ENCODE data around the gene NANOG. TPM values are rescaled to one million over a fixed set of nuclear protein-coding genes. Genes with fewer than 3 reads are reported as not detected.
"Not testable (repeated sequence)": the region's sequence is repeated elsewhere in the genome, so short reads cannot be mapped to it uniquely, and the experiment has no call there.

Gene NANOG
- total RNA-seq, 1 donor from 2014 or later = 0.16 TPM

DNA sequence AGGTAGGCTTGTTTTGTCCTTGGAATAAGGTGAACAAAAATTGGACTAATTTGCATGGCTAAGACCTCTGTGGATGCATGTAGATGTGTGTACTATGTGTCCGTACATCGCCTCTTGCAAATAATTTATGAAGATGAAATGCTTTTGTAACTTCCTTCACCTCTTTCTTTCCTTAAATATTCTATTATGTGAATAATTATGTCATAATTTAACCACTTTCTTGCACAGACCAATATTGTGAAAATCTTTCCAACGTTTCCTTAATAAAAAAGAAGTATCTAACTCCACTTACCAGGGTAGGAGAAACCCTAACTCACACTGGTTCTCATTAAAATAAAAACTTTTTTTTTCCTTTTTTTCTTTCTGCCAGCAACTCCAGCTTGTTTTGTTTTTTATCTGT is 4.0 kb downstream of the NANOG start:
- no peaks in the 10 kb centered on the region for H4K20me1 ChIP-seq (ENCODE audit: insufficient read depth, low read length)
- no peaks in the 10 kb centered on the region for H3K4me1 ChIP-seq (ENCODE audit: insufficient read depth, low read length)
- Mint-ChIP-seq H3K36me3 (ENCODE audit: low read depth, unreplicated experiment) (no peaks in the 10 kb centered on the region), H3K27me3 (ENCODE audit: low read depth, unreplicated experiment) (peaks cover 16% of the 10 kb centered on the region), H3K9me3 (ENCODE audit: unreplicated experiment) (no peaks in the 10 kb centered on the region), H3K27ac (ENCODE audit: unreplicated experiment) (no peak overlapping the region), H3K4me3 (ENCODE audit: unreplicated experiment) (no peak overlapping the region), H3K4me1 (ENCODE audit: low read depth, unreplicated experiment) (peaks cover 8% of the 10 kb centered on the region)
- H3K4me3 ChIP-seq (ENCODE audit: insufficient read depth, low read depth, low read length) = no peak overlapping the region
- no peaks in the 10 kb centered on the region for H3K9me3 ChIP-seq (ENCODE audit: insufficient read depth, low read depth, low read length)
- H3K27ac ChIP-seq (ENCODE audit: low read depth, low read length) = no peak overlapping the region
- TF ChIP-seq EZH2 (IDR thresholded peaks at IDR 0.05; ENCODE audit: insufficient read depth, low read length) = no peak
- TF ChIP-seq, protein P1, sequence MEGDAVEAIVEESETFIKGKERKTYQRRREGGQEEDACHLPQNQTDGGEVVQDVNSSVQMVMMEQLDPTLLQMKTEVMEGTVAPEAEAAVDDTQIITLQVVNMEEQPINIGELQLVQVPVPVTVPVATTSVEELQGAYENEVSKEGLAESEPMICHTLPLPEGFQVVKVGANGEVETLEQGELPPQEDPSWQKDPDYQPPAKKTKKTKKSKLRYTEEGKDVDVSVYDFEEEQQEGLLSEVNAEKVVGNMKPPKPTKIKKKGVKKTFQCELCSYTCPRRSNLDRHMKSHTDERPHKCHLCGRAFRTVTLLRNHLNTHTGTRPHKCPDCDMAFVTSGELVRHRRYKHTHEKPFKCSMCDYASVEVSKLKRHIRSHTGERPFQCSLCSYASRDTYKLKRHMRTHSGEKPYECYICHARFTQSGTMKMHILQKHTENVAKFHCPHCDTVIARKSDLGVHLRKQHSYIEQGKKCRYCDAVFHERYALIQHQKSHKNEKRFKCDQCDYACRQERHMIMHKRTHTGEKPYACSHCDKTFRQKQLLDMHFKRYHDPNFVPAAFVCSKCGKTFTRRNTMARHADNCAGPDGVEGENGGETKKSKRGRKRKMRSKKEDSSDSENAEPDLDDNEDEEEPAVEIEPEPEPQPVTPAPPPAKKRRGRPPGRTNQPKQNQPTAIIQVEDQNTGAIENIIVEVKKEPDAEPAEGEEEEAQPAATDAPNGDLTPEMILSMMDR (IDR thresholded peaks at IDR 0.05; ENCODE audit: insufficient read depth, low read depth, low read length) = no peak
- FAIRE-seq (no peak), DNase-seq (ENCODE audit: low read depth) (no peak)
- no peaks in the 10 kb centered on the region for H3K36me3 ChIP-seq (ENCODE audit: insufficient read depth, low read length)
- H3K79me2 ChIP-seq (ENCODE audit: insufficient read depth, low read length) = no peaks in the 10 kb centered on the region
- no peak overlapping the region for H3K4me2 ChIP-seq (ENCODE audit: low read length)
- H3K9ac ChIP-seq (ENCODE audit: low read length) = no peak overlapping the region
- no peak overlapping the region for H2AFZ ChIP-seq (ENCODE audit: low read depth, low read length)
- H3K27me3 ChIP-seq (ENCODE audit: insufficient read depth, low read length) = peaks cover 7% of the 10 kb centered on the region

DNA sequence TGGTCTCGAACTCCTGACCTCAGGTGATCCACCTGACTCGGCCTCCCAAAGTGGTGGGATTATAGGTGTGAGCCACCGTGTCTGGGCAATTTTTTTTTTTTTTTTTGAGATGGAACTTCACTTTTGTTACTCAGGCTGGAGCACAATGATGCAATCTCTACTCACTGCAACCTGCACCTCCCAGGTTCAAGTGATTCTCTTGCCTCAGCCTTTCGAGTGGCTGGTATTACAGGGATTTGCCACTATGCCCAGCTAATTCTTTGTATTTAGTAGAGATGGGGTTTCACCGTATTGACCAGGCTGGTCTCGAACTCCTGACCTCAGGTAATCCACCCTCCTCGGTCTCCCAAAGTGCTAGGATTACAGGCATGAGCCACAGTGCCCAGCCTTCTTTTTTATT is 8.1 kb downstream of the NANOG start:
- not testable (repeated sequence) for H3K36me3 Mint-ChIP-seq (ENCODE audit: low read depth, unreplicated experiment); H3K9me3 Mint-ChIP-seq (ENCODE audit: unreplicated experiment); H3K36me3 ChIP-seq (ENCODE audit: insufficient read depth, low read length); H4K20me1 ChIP-seq (ENCODE audit: insufficient read depth, low read length); H2AFZ ChIP-seq (ENCODE audit: low read depth, low read length); H3K4me3 ChIP-seq (ENCODE audit: insufficient read depth, low read depth, low read length); H3K4me2 ChIP-seq (ENCODE audit: low read length); DNase-seq (ENCODE audit: low read depth); H3K9me3 ChIP-seq (ENCODE audit: insufficient read depth, low read depth, low read length); H3K9ac ChIP-seq (ENCODE audit: low read length); H3K4me3 Mint-ChIP-seq (ENCODE audit: unreplicated experiment); H3K79me2 ChIP-seq (ENCODE audit: insufficient read depth, low read length); FAIRE-seq; H3K4me1 ChIP-seq (ENCODE audit: insufficient read depth, low read length); H3K27me3 Mint-ChIP-seq (ENCODE audit: low read depth, unreplicated experiment); H3K27me3 ChIP-seq (ENCODE audit: insufficient read depth, low read length); H3K27ac ChIP-seq (ENCODE audit: low read depth, low read length)
- Mint-ChIP-seq H3K4me1 (ENCODE audit: low read depth, unreplicated experiment) (peaks cover 11% of the 10 kb centered on the region), H3K27ac (ENCODE audit: unreplicated experiment) (peak overlapping the region; percentile 34)

DNA sequence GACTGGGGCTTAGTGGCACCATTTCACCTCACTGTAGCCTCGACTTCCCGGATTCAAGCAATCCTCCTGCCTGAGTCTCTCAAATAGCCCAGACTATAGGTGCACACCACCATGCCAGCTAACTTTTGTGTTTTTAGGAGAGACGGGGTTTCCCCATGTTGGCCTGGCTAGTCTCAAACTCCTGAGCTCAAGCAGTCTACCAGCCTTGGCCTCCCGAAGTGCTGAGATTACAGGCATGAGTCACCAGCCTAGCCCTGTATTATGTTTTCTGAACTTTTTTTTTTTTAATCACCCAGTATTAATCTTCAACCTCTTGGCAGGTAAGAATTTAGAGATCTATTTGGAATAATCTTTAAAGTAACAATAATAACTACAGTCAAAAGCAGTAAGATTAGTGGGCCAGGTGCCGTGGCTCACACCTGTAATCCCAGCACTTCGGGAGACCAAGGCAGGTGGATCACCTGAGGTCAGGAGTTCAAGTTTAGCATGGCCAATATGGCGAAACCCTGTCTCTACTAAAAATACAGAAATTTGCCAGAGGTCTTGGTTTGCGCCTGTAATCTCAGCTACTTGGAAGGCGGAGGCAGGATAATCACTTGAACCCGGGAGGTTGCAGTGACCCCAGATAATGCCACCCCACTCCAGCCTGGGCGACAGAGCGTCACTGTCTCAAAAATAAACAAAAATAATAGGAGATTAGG is 8.6 kb downstream of the NANOG start:
- Histone ChIP-seq H3K36me3 (ENCODE audit: insufficient read depth, low read length) (no peaks in the 10 kb centered on the region), H3K9me3 (ENCODE audit: insufficient read depth, low read depth, low read length) (no peaks in the 10 kb centered on the region), H4K20me1 (ENCODE audit: insufficient read depth, low read length) (no peaks in the 10 kb centered on the region), H3K4me3 (ENCODE audit: insufficient read depth, low read depth, low read length) (no peak overlapping the region), H3K9ac (ENCODE audit: low read length) (no peak overlapping the region), H2AFZ (ENCODE audit: low read depth, low read length) (no peak overlapping the region), H3K4me2 (ENCODE audit: low read length) (no peak overlapping the region), H3K4me1 (ENCODE audit: insufficient read depth, low read length) (no peaks in the 10 kb centered on the region), H3K79me2 (ENCODE audit: insufficient read depth, low read length) (no peaks in the 10 kb centered on the region), H3K27ac (ENCODE audit: low read depth, low read length) (no peak overlapping the region), H3K27me3 (ENCODE audit: insufficient read depth, low read length) (no peaks in the 10 kb centered on the region)
- TF ChIP-seq, protein P1 (IDR thresholded peaks at IDR 0.05; ENCODE audit: insufficient read depth, low read depth, low read length) = no peak
- no peak for TF ChIP-seq EZH2 (IDR thresholded peaks at IDR 0.05; ENCODE audit: insufficient read depth, low read length)
- peak overlapping the region; percentile 34 for H3K27ac Mint-ChIP-seq (ENCODE audit: unreplicated experiment)
- DNase-seq (ENCODE audit: low read depth) = peak; percentile 10
- H3K9me3 Mint-ChIP-seq (ENCODE audit: unreplicated experiment) = no peaks in the 10 kb centered on the region
- H3K27me3 Mint-ChIP-seq (ENCODE audit: low read depth, unreplicated experiment) = no peaks in the 10 kb centered on the region
- no peaks in the 10 kb centered on the region for H3K36me3 Mint-ChIP-seq (ENCODE audit: low read depth, unreplicated experiment)
- H3K4me1 Mint-ChIP-seq (ENCODE audit: low read depth, unreplicated experiment) = peaks cover 11% of the 10 kb centered on the region
- no peak for FAIRE-seq
- H3K4me3 Mint-ChIP-seq (ENCODE audit: unreplicated experiment) = no peak overlapping the region

DNA sequence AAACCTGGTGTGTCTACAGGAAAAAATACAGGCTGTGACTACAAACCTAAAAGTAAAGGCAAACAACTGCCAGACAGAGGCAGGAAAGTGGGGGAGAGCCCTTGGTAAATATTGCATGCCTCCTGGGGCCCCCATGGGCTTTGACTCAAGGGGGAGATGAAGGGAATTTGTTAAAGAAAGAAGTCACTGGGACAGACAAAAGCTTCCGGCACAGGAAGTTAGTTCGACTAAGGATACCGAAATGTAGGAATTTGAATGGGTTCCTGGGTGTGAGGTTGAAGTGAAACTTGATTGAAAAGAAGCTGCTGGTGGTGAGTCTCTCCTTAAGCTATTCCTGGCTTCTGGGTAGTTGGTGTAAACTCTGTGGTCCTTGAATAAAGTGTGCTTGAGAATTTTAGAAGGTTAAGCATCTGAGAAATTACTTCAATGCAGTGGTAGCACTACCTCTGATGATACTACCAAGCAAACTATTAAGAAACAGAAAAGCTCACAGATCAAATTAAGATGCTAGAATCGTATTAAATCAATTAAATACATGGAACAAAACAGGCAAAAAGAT is 9.6 kb downstream of the NANOG start:
- not testable (repeated sequence) for H3K36me3 Mint-ChIP-seq (ENCODE audit: low read depth, unreplicated experiment); H2AFZ ChIP-seq (ENCODE audit: low read depth, low read length); H3K9me3 ChIP-seq (ENCODE audit: insufficient read depth, low read depth, low read length); H3K9ac ChIP-seq (ENCODE audit: low read length); H4K20me1 ChIP-seq (ENCODE audit: insufficient read depth, low read length); H3K27ac ChIP-seq (ENCODE audit: low read depth, low read length); H3K4me1 ChIP-seq (ENCODE audit: insufficient read depth, low read length); H3K9me3 Mint-ChIP-seq (ENCODE audit: unreplicated experiment); H3K4me3 ChIP-seq (ENCODE audit: insufficient read depth, low read depth, low read length); H3K79me2 ChIP-seq (ENCODE audit: insufficient read depth, low read length); DNase-seq (ENCODE audit: low read depth); H3K36me3 ChIP-seq (ENCODE audit: insufficient read depth, low read length); H3K4me3 Mint-ChIP-seq (ENCODE audit: unreplicated experiment); H3K27me3 Mint-ChIP-seq (ENCODE audit: low read depth, unreplicated experiment); H3K4me2 ChIP-seq (ENCODE audit: low read length); H3K27me3 ChIP-seq (ENCODE audit: insufficient read depth, low read length)
- peak overlapping the region; percentile 35 for H3K27ac Mint-ChIP-seq (ENCODE audit: unreplicated experiment)
- FAIRE-seq = peak; percentile 70
- peaks cover 11% of the 10 kb centered on the region for H3K4me1 Mint-ChIP-seq (ENCODE audit: low read depth, unreplicated experiment)

Measured in astrocyte (in vitro differentiated cells and primary cell).